Measurements from ENCODE around the gene TMOD1.

DNA sequence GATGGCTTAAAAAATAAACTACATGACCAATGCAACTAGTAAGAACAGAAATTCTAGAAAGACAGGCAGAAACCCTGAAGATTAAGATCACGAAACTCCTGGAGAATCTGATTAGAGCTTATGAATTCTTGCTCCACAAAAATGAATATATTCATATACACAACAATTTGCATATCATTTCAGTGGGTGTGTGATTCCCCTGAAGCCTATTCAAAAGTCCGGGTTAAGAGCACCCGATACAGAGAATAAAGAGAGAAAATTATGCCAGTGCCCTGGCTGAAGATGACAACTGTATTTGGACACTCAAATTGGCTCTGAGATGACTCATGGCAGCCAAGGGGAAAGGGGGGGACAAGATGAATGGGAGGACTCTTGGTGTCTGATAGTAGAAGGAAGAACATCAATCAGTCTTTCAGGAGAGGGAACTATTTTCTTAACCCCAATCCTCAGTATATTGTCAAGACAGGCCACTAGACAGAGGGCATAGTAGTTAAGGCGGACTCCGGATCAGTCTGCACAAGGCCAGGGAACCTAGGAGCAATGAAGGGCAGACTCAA is 6.0 kb downstream of the TMOD1 start:
- TF ChIP-seq, protein P1, sequence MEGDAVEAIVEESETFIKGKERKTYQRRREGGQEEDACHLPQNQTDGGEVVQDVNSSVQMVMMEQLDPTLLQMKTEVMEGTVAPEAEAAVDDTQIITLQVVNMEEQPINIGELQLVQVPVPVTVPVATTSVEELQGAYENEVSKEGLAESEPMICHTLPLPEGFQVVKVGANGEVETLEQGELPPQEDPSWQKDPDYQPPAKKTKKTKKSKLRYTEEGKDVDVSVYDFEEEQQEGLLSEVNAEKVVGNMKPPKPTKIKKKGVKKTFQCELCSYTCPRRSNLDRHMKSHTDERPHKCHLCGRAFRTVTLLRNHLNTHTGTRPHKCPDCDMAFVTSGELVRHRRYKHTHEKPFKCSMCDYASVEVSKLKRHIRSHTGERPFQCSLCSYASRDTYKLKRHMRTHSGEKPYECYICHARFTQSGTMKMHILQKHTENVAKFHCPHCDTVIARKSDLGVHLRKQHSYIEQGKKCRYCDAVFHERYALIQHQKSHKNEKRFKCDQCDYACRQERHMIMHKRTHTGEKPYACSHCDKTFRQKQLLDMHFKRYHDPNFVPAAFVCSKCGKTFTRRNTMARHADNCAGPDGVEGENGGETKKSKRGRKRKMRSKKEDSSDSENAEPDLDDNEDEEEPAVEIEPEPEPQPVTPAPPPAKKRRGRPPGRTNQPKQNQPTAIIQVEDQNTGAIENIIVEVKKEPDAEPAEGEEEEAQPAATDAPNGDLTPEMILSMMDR (IDR thresholded peaks at IDR 0.05) = no peak
- TF ChIP-seq EZH2phosphoT487 (IDR thresholded peaks at IDR 0.05) = no peak
- TF ChIP-seq EZH2 (IDR thresholded peaks at IDR 0.05) = no peak
